CD4-positive, alpha-beta T cell treated with Interleukin-4 for 1 hour (primary cell): ENCODE results near the gene UAP1.
"Not testable (repeated sequence)": the region's sequence is repeated elsewhere in the genome, so short reads cannot be mapped to it uniquely, and the experiment has no call there.

Experiments
- DNase-seq, 2 donors: peaks; one replicate each; pipeline ENCODE4 v3.0.0-alpha.2; 2020 to 2022

UAP1 gene

GRCh38 chr1:162565460-162565859, 3.9 kb downstream of the UAP1 start:
- no peak for DNase-seq

- no peak for DNase-seq
Observed at GRCh38 chr1:162566870-162567269, 5.3 kb downstream of the UAP1 start.

GRCh38 chr1:162568802-162569201, 7.3 kb downstream of the UAP1 start:
- no peak for DNase-seq

DNA sequence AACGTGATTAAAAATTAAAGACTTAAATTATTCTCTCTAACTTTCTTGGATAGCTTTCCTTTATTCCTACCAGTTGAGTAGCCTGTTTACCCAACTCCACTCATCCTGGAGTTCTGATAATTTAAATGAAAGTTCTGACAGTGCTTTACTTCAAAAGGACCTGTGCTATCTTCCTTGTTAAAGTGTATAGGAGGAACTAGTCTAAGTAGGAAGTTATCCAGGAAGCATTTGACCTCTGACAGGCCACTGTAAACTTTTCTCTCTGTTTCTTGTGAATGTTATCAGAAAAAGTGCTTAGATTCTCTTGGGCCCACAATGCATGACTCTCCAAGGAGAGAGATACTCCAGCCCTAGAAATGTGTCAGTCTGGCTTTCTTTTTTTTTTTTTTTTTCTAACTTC, 9.2 kb downstream of the UAP1 start:
- no peak for DNase-seq

DNA sequence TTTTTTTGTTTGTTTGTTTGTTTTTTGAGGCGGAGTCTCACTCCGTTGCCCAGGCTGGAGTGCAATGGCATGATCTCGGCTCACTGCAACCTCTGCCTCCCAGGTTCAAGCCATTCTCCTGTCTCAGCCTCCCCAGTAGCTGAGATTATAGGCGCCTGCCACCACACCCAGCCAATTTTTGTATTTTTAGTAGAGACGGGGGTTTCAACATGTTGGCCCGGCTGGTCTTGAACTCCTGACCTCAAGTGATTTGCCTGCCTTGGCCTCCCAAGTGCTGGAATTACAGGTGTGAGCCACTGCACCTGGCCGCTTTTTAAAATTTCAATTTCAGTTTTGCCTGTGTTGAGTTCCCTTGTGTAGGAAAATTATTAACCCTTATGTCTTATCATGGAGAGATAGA, 9.6 kb downstream of the UAP1 start:
- not testable (repeated sequence) for DNase-seq

GRCh38 chr1:162571696-162572095, 10.2 kb downstream of the UAP1 start:
- no peak for DNase-seq

GRCh38 chr1:162573136-162573535, 11.6 kb downstream of the UAP1 start:
- no peak for DNase-seq

DNA sequence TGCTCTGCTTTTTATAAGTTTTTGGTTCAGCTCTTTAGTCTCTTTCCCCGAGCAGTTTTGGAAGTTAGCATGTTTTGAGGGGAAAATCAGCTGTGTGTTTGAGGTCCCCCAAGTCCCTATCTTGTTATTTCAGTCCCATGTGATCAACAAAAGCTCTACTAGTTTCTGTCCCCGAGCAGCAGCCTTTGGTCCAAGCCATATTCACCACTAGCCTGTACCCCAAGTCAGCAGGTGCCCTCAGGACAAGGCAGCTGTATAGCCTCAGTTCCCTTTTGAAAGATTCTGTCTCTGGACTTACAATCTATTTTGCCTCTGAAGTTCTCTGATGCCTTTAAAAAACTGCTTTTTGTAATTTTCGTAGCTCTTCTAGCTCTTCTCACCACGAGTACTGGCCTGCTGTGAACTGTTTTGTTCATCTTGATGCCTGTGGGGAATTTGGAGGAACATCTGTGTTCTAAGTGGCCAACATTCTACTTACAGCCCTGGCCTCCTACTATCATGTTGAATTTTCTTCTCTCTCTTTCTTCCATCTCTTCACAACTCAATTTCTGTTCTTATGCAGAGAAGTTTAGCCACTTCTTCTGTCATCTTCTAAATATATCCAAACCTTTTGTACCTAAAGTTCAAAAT, 16.7 kb downstream of the UAP1 start:
- DNase-seq: no peak

DNA sequence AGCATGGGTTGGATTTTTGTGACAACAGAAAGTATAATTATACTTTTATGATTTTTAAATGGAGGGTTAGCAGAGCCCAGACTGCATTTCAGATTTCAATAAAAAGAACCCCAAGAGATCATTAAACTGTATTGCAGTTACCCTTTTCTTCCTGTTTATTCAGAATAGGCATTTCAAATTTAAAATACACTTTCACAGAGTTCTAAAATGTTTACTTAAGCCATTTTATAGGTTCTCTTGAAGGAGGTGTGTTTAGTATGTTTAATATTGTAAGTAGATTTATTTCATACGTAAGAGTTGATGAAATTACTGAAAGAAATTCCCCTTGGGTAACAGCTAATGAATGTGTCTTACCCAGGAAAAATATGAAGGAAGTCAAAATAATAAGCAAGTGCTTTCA, 17.4 kb downstream of the UAP1 start:
- no peak for DNase-seq

DNA sequence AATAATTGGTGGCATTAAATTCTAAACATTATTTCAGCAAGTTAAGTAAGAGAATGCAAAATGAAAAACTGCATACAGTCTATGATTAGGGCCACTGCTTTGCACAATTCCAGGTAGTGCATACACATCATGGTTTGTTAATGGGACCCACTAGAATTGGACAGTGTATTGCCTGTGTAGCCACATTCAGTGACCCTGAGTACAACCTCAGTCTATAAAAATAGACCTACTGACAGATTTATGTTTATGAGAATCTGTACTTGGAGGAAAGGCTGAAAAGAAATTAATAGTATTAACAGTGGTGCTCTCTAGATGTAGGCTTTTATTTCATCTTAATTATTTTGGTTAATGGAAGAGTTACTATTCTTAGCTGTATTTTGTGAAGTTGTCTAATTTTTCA, 18.8 kb downstream of the UAP1 start:
- no peak for DNase-seq

DNA sequence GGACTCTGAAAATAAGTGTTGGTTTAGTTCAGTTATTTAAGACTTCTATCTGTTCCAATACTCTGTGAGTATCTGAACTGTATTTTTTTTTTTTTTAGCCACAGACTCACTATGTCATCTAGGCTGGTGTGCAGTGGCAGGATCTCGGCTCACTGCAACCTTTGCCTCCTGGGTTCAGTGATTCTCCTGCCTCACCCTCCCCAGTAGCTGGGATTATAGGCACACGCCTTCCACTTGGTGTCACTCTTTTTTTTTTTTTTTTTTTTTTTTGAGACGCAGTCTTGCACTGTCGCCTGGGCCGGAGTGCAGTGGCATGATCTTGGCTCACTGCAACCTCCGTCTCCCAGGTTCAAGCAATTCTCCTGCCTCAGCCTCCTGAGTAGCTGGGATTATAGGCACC, 21.4 kb downstream of the UAP1 start:
- DNase-seq: not testable (repeated sequence)

DNA sequence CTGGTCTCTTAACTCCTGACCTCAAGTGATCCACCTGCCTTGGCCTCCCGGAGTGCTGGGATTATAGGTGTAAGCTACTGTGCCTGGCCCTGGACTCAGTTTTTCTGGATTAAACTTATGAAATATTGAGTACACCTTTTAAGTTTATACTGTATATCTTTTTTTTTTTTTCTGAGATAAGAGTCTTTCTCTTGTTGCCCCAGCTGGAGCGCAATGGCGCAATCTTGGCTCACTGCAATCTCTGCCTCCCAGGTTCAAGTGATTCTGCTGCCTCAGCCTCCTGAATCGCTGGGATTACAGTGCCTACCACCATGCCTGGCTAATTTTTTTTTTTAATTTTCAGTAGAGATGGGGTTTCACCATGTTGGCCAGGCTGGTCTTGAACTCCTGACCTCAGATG, 23.6 kb downstream of the UAP1 start:
- DNase-seq: not testable (repeated sequence)

DNA sequence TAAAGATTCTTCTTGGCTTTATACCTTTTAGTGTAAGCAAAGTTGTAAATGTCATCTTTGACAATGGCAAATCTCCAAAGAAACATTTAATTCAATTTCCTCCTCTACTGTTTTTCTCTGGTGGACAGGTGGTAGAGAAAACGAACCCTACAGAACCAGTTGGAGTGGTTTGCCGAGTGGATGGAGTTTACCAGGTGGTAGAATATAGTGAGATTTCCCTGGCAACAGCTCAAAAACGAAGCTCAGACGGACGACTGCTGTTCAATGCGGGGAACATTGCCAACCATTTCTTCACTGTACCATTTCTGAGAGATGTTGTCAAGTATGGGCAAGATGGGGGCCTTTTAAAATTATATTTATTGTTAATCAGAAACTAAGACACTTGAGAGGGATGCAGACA, 25.8 kb downstream of the UAP1 start:
- DNase-seq: no peak

DNA sequence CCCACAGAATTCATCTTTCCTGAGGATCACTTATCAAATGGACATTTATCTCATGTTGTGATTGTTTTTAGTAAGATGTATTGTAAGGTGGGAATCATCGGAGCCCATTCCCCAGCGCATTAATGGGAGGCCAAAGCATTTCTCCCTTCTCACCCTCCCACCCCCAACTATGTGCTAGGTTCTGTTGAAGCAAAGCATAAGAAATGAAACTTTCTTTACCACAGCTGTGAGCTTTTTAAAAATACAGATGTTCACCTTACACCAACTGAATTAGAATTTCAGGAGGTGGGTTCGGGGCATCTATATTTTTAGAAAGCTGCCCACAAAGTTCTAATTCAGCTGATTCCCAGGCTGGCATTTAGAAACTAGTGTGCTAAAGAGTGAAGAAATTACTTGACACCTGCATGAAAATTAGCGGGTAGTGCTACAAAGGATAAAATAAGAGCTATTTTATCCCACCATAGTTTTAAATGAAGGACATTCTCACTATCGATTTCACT, 26.3 kb downstream of the UAP1 start:
- DNase-seq: no peak

DNA sequence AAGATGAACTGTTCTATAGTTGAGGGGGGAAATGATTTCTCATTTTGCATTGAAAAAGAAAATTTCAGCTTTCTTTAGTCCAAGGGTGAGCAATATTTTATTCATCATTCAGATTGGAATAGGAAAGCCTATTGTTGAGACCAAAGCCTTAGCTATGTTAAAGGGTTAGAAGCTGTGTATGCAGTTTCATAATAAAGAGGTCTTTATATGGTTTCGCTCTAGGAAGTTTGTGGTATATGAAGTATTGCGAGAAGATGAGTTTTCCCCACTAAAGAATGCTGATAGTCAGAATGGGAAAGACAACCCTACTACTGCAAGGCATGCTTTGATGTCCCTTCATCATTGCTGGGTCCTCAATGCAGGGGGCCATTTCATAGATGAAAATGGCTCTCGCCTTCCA, 28.6 kb downstream of the UAP1 start:
- DNase-seq: no peak

GRCh38 chr1:162590686-162591085, 29.2 kb downstream of the UAP1 start:
- no peak for DNase-seq

DNA sequence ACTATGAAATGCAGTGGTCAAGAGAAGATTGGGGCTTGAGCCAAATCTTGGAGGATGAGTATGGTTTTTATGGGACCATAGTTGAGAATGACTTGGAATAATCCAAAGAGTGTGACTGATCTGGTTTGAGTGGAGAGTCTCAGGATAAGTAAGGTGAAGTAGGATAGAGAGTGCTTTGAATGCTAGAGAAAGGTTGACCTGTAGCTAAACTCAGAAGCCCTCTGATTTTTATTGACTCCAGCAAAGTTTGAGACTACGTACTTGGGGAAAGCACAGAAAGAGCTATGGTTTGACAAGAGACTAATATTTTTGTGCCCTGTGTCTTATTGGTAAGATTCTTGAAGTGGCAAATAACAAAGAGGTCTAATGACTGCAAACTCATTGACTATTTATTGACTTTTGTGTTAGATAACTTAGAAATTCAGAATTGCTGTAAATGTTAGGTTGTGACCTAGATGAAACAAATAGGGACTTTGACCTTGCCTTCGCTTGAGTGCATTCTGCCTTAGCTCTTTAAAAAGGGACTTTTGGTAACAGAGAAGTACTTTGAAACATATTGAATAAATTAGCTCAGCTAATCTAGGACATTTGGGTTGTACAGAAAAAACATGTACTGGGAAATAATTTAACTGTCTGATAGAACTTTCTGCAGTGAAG, 35.1 kb downstream of the UAP1 start:
- no peak for DNase-seq

GRCh38 chr1:162599451-162599850, 37.9 kb downstream of the UAP1 start:
- DNase-seq: no peak

GRCh38 chr1:162603117-162603516, 41.6 kb downstream of the UAP1 start:
- not testable (repeated sequence) for DNase-seq

- no peak for DNase-seq
Observed at GRCh38 chr1:162605225-162605927, 43.9 kb downstream of the UAP1 start.

DNA sequence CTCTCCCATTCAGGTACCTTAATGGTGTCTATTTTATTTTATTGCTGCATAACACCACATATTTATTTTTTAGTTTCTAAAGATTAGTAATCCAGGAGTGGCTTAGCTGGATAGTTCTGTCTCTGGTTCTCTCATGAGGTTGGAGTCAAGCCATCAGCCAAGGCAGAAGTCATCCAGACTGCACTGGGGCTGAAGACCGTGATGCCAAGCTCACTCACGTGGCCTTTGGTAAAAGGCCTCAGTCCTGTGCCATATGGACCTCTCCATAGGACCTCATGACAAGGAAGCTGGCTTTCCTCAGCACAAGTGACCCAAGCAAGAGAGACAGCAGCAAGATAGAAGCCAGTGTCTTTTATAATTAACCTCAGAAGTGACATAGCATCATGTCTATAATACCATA, 47.8 kb downstream of the UAP1 start:
- no peak for DNase-seq

- no peak for DNase-seq
Observed at GRCh38 chr1:162612606-162613400, 51.3 kb downstream of the UAP1 start.

GRCh38 chr1:162616848-162617247, 55.3 kb downstream of the UAP1 start:
- no peak for DNase-seq
